ENCODE data around the gene SOX5. TPM values are rescaled to one million over a fixed set of nuclear protein-coding genes. Genes with fewer than 3 reads are reported as not detected.

The SOX5 gene
- polyA plus RNA-seq, 1 experiment, result 6.7 TPM

- POLR2A ChIA-PET, result no interaction called here
- CTCF ChIA-PET, result no interaction called here
- Histone ChIP-seq H3K4me3 (ENCODE audit: low read depth, low read length) (no peak overlapping the region), H3K9me3 (ENCODE audit: control insufficient read depth, insufficient read depth, low read length) (no peaks in the 10 kb centered on the region), H3K27ac (ENCODE audit: low read depth, low read length) (no peak overlapping the region), H3K27me3 (ENCODE audit: control insufficient read depth, insufficient read depth, low read length) (no peaks in the 10 kb centered on the region)
- TF ChIP-seq CTCF (IDR thresholded peaks at IDR 0.05; ENCODE audit: low read depth, low read length), result no peak
- no peak for DNase-seq (ENCODE audit: low read depth, low spot score)
These were observed 4.9 kb upstream of the SOX5 start for GRCh38 chr12:23954332-23954731.

- ChIA-PET CTCF (interaction anchor here (0.6 kb wide), 1 partner anchor 825 kb away, joined by 4 read pairs; no protein-coding TSS in a partner anchor), POLR2A (no interaction called here)
- DNase-seq (ENCODE audit: low read depth, low spot score), result no peak
- no peak for TF ChIP-seq CTCF (IDR thresholded peaks at IDR 0.05; ENCODE audit: low read depth, low read length)
- no peaks in the 10 kb centered on the region for H3K9me3 ChIP-seq (ENCODE audit: control insufficient read depth, insufficient read depth, low read length)
- no peaks in the 10 kb centered on the region for H3K27me3 ChIP-seq (ENCODE audit: control insufficient read depth, insufficient read depth, low read length)
- H3K27ac ChIP-seq (ENCODE audit: low read depth, low read length), result no peak overlapping the region
- no peak overlapping the region for H3K4me3 ChIP-seq (ENCODE audit: low read depth, low read length)
These were observed 2.6 kb upstream of the SOX5 start for GRCh38 chr12:23952071-23952470.

GRCh38 chr12:23950775-23951451 is 1.4 kb upstream of the SOX5 start:
- DNase-seq (ENCODE audit: low read depth, low spot score), result no peak
- Histone ChIP-seq H3K27me3 (ENCODE audit: control insufficient read depth, insufficient read depth, low read length) (no peaks in the 10 kb centered on the region), H3K27ac (ENCODE audit: low read depth, low read length) (no peak overlapping the region), H3K4me3 (ENCODE audit: low read depth, low read length) (peak overlapping the region; percentile 60), H3K9me3 (ENCODE audit: control insufficient read depth, insufficient read depth, low read length) (no peaks in the 10 kb centered on the region)
- ChIA-PET CTCF (interaction anchor here (1.3 kb wide), 1 partner anchor 11 kb away, joined by 3 read pairs; no protein-coding TSS in a partner anchor), POLR2A (no interaction called here)
- no peak for TF ChIP-seq CTCF (IDR thresholded peaks at IDR 0.05; ENCODE audit: low read depth, low read length)

GRCh38 chr12:23950210-23950774 is 822 bp upstream of the SOX5 start:
- Histone ChIP-seq H3K9me3 (ENCODE audit: control insufficient read depth, insufficient read depth, low read length) (no peaks in the 10 kb centered on the region), H3K27me3 (ENCODE audit: control insufficient read depth, insufficient read depth, low read length) (no peaks in the 10 kb centered on the region), H3K27ac (ENCODE audit: low read depth, low read length) (no peak overlapping the region), H3K4me3 (ENCODE audit: low read depth, low read length) (peak overlapping the region; percentile 60)
- DNase-seq (ENCODE audit: low read depth, low spot score), result no peak
- POLR2A ChIA-PET, result no interaction called here
- CTCF ChIA-PET, result interaction anchor here (1.3 kb wide), 1 partner anchor 10 kb away, joined by 3 read pairs; no protein-coding TSS in a partner anchor
- no peak; the same call in 1 of the 2 replicates for TF ChIP-seq CTCF (IDR thresholded peaks at IDR 0.05; ENCODE audit: low read depth, low read length)

- H3K27me3 ChIP-seq (ENCODE audit: control insufficient read depth, insufficient read depth, low read length), result no peaks in the 10 kb centered on the region
- H3K27ac ChIP-seq (ENCODE audit: low read depth, low read length), result no peak overlapping the region
- no peaks in the 10 kb centered on the region for H3K9me3 ChIP-seq (ENCODE audit: control insufficient read depth, insufficient read depth, low read length)
- no peak overlapping the region for H3K4me3 ChIP-seq (ENCODE audit: low read depth, low read length)
- CTCF ChIA-PET, result interaction anchor here (1.1 to 1.4 kb wide), 2 partner anchors 26 to 830 kb away, joined by 5 to 6 read pairs; no protein-coding TSS in a partner anchor
- DNase-seq (ENCODE audit: low read depth, low spot score), result no peak
- no peak for TF ChIP-seq CTCF (IDR thresholded peaks at IDR 0.05; ENCODE audit: low read depth, low read length)
- POLR2A ChIA-PET, result no interaction called here
These were observed 1.2 kb downstream of the SOX5 start for GRCh38 chr12:23948291-23948690.

Measured in AG04450 (cell line).